Measurements from ENCODE around the gene ROMO1.

ROMO1 gene

GRCh38 chr20:35663516-35664465 is 35.4 kb upstream of the ROMO1 start:
- H2AK5ac ChIP-seq (ENCODE audit: low read length, severe bottlenecking), result peak overlapping the region; percentile 16
- peaks cover 7 to 8% of the 10 kb centered on the region in 2 experiments for H3K36me3 ChIP-seq (ENCODE audit: control insufficient read depth in 1 of 2, insufficient read depth in 2 of 2, low read depth in 1 of 2, low read length in 2 of 2)
- H3K18ac ChIP-seq (ENCODE audit: low read depth in 1 of 2, low read length in 2 of 2), result peak overlapping the region; percentile 29 to 100
- H2BK120ac ChIP-seq (ENCODE audit: low read depth, low read length), result peak overlapping the region; percentile 21
- H3K4me2 ChIP-seq (ENCODE audit: low read length, poor library complexity, severe bottlenecking), result peak overlapping the region; percentile 97
- H3K79me1 ChIP-seq (replicated peaks; ENCODE audit: low read length, poor library complexity, severe bottlenecking), result no peaks in the 10 kb centered on the region
- peak; percentile 55 for DNase-seq
- H3K4ac ChIP-seq (ENCODE audit: low read depth in 1 of 2, low read length in 2 of 2), result peak overlapping the region; percentile 18 to 96
- H4K91ac ChIP-seq (ENCODE audit: low read length), result peak overlapping the region; percentile 40
- peak overlapping the region; percentile 74 for H4K8ac ChIP-seq (ENCODE audit: low read length)
- WGBS, result under 1% methylated on average over 28 of the region's 28 CpGs
- H2AFZ ChIP-seq (ENCODE audit: low read depth, low read length), result peak overlapping the region; percentile 66
- peaks cover 3% of the 10 kb centered on the region for H3K4me1 ChIP-seq (ENCODE audit: control insufficient read depth, insufficient read depth, low read depth, low read length)
- H3K9ac ChIP-seq (ENCODE audit: low read length), result peak overlapping the region; percentile 98
- H3K14ac ChIP-seq (ENCODE audit: low read length in 2 of 2), result peak overlapping the region; percentile 51 to 97
- H3K23ac ChIP-seq (ENCODE audit: low read length in 2 of 2), result peak overlapping the region; percentile 3 to 97
- H2BK5ac ChIP-seq (ENCODE audit: low read depth, low read length, poor library complexity, severe bottlenecking), result peak overlapping the region; percentile 36
- H3K27ac ChIP-seq (ENCODE audit: low read length, poor library complexity, severe bottlenecking), result peak overlapping the region; percentile 41
- H3K4me3 ChIP-seq (ENCODE audit: insufficient read depth in 1 of 2, low read depth in 1 of 2, low read length in 2 of 2), result peak overlapping the region; percentile 83 to 95
- H2BK15ac ChIP-seq (ENCODE audit: low read depth, poor library complexity, severe bottlenecking), result no peak overlapping the region
- no peaks in the 10 kb centered on the region for H3K27me3 ChIP-seq (ENCODE audit: control insufficient read depth in 1 of 2, insufficient read depth in 1 of 2, low read length in 2 of 2)
- H3K9me3 ChIP-seq (ENCODE audit: control insufficient read depth, low read length), result no peaks in the 10 kb centered on the region
- peak overlapping the region in 1 of 2 experiments; percentile 76 for H2BK12ac ChIP-seq (ENCODE audit: low read length in 2 of 2)

DNA sequence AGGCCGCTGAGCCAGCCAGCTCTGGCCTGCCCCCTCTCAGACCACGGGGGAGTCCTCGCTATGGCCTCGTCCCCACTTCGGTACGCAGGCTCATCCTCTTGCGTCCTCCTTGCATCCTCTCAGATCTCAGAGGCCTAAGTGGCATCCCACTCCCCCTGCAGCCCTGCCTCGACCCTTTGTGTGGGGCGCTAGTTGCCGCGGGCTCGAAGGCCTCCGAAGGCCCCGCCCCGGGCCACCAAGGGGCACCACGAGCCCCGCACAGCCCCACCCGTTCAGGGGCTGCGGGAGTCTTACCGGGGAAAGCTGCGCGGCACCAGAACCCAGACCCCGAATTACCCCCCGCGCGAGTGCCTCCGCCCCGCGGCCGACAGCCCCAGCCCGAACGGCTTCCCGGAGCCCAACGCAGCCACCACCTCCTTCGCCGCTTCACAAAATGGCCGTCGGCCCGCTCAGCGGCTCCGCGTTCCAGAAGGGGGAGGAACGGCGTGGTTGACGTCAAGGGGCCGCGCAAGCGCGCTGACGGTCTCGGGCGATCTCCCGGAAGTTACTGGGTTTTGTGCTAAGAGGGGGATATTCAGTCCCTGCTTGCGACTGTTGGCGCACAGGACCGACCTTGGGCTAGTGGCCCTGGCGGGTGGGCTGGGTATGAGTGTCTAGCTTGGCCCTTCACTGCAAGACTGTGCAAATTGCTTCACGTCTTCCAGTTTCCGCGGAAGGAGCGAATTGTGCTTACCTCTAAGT is 34.6 kb upstream of the ROMO1 start, which contains the start of the genes CPNE1 and RBM12:
Gene CPNE1, minus strand, starts transcription at position 435 of the 741 bp plus-strand sequence. CDS start 31,977 bp downstream, outside the sequence.
Gene RBM12, minus strand, starts transcription at position 435 of the 741 bp plus-strand sequence. CDS start 9,578 bp downstream, outside the sequence.
- 2% methylated on average over 58 of the region's 61 CpGs for WGBS
- Histone ChIP-seq H2BK15ac (ENCODE audit: low read depth, poor library complexity, severe bottlenecking) (peak within 1 kb of the TSS; percentile 71), H3K27ac (ENCODE audit: low read length, poor library complexity, severe bottlenecking) (peak within 1 kb of the TSS; percentile 84)

DNA sequence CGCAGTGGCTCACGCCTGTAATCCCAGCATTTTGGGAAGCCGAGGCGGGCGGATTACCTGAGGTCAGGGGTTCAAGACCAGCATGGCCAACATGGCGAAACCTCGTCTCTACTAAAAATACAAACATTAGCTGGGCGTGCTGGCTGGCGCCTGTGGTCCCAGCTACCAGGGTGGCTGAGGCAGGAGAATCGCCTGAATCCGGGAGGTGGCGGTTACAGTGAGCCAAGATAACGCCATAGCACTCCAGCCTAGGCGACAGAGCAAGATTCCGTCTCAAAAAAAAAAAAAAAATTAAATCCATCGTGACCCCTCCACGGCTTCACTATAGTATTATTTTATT is 33.3 kb upstream of the ROMO1 start:
- no peak overlapping the region for H2BK5ac ChIP-seq (ENCODE audit: low read depth, low read length, poor library complexity, severe bottlenecking)
- no peak overlapping the region for H4K91ac ChIP-seq (ENCODE audit: low read length)
- H3K79me1 ChIP-seq (replicated peaks; ENCODE audit: low read length, poor library complexity, severe bottlenecking), result peaks cover 2% of the 10 kb centered on the region
- H3K9me3 ChIP-seq (ENCODE audit: control insufficient read depth, low read length), result no peaks in the 10 kb centered on the region
- no peak overlapping the region for H4K8ac ChIP-seq (ENCODE audit: low read length)
- DNase-seq, result no peak
- no peak overlapping the region for H3K23ac ChIP-seq (ENCODE audit: low read length in 2 of 2)
- H3K27me3 ChIP-seq (ENCODE audit: control insufficient read depth in 1 of 2, insufficient read depth in 1 of 2, low read length in 2 of 2), result no peaks in the 10 kb centered on the region
- H3K14ac ChIP-seq (ENCODE audit: low read length in 2 of 2), result no peak overlapping the region
- peaks cover 16 to 29% of the 10 kb centered on the region in 2 experiments for H3K36me3 ChIP-seq (ENCODE audit: control insufficient read depth in 1 of 2, insufficient read depth in 2 of 2, low read depth in 1 of 2, low read length in 2 of 2)
- H2BK15ac ChIP-seq (ENCODE audit: low read depth, poor library complexity, severe bottlenecking), result no peak overlapping the region
- H2BK120ac ChIP-seq (ENCODE audit: low read depth, low read length), result no peak overlapping the region
- no peak overlapping the region for H3K18ac ChIP-seq (ENCODE audit: low read depth in 1 of 2, low read length in 2 of 2)
- H2AFZ ChIP-seq (ENCODE audit: low read depth, low read length), result no peak overlapping the region
- H3K9ac ChIP-seq (ENCODE audit: low read length), result no peak overlapping the region
- no peak overlapping the region for H3K27ac ChIP-seq (ENCODE audit: low read length, poor library complexity, severe bottlenecking)
- no peaks in the 10 kb centered on the region for H3K4me1 ChIP-seq (ENCODE audit: control insufficient read depth, insufficient read depth, low read depth, low read length)
- 97% methylated on average over 13 of the region's 17 CpGs for WGBS
- H3K4me3 ChIP-seq (ENCODE audit: insufficient read depth in 1 of 2, low read depth in 1 of 2, low read length in 2 of 2), result no peak overlapping the region
- H3K4ac ChIP-seq (ENCODE audit: low read depth in 1 of 2, low read length in 2 of 2), result no peak overlapping the region
- H2BK12ac ChIP-seq (ENCODE audit: low read length in 2 of 2), result no peak overlapping the region
- no peak overlapping the region for H3K4me2 ChIP-seq (ENCODE audit: low read length, poor library complexity, severe bottlenecking)
- no peak overlapping the region for H2AK5ac ChIP-seq (ENCODE audit: low read length, severe bottlenecking)

More for the DNA sequence above, 34.6 kb upstream of the ROMO1 start, which contains the start of the genes CPNE1 and RBM12:
- peaks cover under 1% of the 10 kb centered on the region for H3K79me1 ChIP-seq (replicated peaks; ENCODE audit: low read length, poor library complexity, severe bottlenecking)
- peak within 1 kb of the TSS; percentile 40 for H4K91ac ChIP-seq (ENCODE audit: low read length)
- peak within 1 kb of the TSS; percentile 98 for H3K9ac ChIP-seq (ENCODE audit: low read length)
- peak within 1 kb of the TSS; percentile 97 for H3K4me2 ChIP-seq (ENCODE audit: low read length, poor library complexity, severe bottlenecking)
- H3K4me1 ChIP-seq (ENCODE audit: control insufficient read depth, insufficient read depth, low read depth, low read length), result peaks cover 3% of the 10 kb centered on the region
- H3K27me3 ChIP-seq (ENCODE audit: control insufficient read depth in 1 of 2, insufficient read depth in 1 of 2, low read length in 2 of 2), result no peaks in the 10 kb centered on the region
- peak; percentile 94 for DNase-seq
- H2BK12ac ChIP-seq (ENCODE audit: low read length in 2 of 2), result peak within 1 kb of the TSS in 1 of 2 experiments; percentile 76
- H2BK5ac ChIP-seq (ENCODE audit: low read depth, low read length, poor library complexity, severe bottlenecking), result peak within 1 kb of the TSS; percentile 36
- peak within 1 kb of the TSS; percentile 66 for H2AFZ ChIP-seq (ENCODE audit: low read depth, low read length)
- H3K14ac ChIP-seq (ENCODE audit: low read length in 2 of 2), result peak within 1 kb of the TSS; percentile 51 to 97
- no peaks in the 10 kb centered on the region for H3K9me3 ChIP-seq (ENCODE audit: control insufficient read depth, low read length)
- H3K23ac ChIP-seq (ENCODE audit: low read length in 2 of 2), result peak within 1 kb of the TSS; percentile 3 to 97
- peaks cover 14 to 16% of the 10 kb centered on the region in 2 experiments for H3K36me3 ChIP-seq (ENCODE audit: control insufficient read depth in 1 of 2, insufficient read depth in 2 of 2, low read depth in 1 of 2, low read length in 2 of 2)
- peak within 1 kb of the TSS; percentile 21 for H2BK120ac ChIP-seq (ENCODE audit: low read depth, low read length)
- H3K4ac ChIP-seq (ENCODE audit: low read depth in 1 of 2, low read length in 2 of 2), result peak within 1 kb of the TSS; percentile 18 to 96
- peak within 1 kb of the TSS; percentile 83 to 95 for H3K4me3 ChIP-seq (ENCODE audit: insufficient read depth in 1 of 2, low read depth in 1 of 2, low read length in 2 of 2)
- peak within 1 kb of the TSS; percentile 38 for H2AK5ac ChIP-seq (ENCODE audit: low read length, severe bottlenecking)
- H3K18ac ChIP-seq (ENCODE audit: low read depth in 1 of 2, low read length in 2 of 2), result peak within 1 kb of the TSS; percentile 72 to 100
- peak within 1 kb of the TSS; percentile 95 for H4K8ac ChIP-seq (ENCODE audit: low read length)
